ENCODE results near the gene ENSA.

ENSA gene

DNA sequence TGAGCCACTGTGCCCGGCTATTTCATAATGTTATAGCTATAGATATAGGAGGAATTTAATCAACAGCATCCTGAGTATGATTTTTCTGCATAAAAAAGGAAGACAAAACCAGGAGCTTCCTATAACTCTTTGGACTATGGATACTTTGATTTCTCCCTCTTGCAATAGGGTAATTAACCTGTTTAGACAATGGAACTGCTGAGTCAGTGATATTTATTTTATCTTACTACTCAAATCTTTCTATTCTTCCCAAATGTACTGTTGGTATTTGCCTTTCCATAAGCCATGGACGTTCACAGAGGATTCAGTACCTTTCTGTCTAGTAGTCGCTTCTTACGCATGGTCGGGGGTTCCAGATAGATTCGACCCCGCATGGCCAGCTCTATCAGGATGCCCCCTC lies 33.9 kb upstream of the ENSA start:
- no peak for TF ChIP-seq CREB1 (IDR thresholded peaks at IDR 0.05; ENCODE audit: low read depth)
- TF ChIP-seq RAD21 (IDR thresholded peaks at IDR 0.05; ENCODE audit: low read depth): no peak
- no peak for TF ChIP-seq TEAD4 (IDR thresholded peaks at IDR 0.05)
- no peak for TF ChIP-seq ZBTB7A (IDR thresholded peaks at IDR 0.05; ENCODE audit: low read depth)

DNA sequence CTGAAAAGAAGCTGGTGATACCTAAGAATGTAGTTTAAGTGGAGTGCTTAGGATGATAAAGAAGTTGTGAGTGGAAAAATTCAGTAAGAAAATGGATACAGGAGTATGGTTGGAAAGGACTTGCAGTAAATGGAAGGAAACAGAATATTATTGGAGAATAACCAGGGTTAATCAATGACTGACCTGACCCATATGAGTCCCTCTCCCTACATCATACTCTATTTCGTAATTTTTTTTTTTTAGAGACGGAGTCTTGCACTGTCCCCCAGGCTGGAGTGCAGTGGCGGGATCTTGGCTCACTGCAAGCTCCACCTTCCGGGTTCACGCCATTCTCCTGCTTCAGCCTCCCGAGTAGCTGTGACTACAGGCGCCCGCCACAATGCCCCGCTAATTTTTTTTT lies 33.4 kb upstream of the ENSA start:
- TF ChIP-seq, protein P1, sequence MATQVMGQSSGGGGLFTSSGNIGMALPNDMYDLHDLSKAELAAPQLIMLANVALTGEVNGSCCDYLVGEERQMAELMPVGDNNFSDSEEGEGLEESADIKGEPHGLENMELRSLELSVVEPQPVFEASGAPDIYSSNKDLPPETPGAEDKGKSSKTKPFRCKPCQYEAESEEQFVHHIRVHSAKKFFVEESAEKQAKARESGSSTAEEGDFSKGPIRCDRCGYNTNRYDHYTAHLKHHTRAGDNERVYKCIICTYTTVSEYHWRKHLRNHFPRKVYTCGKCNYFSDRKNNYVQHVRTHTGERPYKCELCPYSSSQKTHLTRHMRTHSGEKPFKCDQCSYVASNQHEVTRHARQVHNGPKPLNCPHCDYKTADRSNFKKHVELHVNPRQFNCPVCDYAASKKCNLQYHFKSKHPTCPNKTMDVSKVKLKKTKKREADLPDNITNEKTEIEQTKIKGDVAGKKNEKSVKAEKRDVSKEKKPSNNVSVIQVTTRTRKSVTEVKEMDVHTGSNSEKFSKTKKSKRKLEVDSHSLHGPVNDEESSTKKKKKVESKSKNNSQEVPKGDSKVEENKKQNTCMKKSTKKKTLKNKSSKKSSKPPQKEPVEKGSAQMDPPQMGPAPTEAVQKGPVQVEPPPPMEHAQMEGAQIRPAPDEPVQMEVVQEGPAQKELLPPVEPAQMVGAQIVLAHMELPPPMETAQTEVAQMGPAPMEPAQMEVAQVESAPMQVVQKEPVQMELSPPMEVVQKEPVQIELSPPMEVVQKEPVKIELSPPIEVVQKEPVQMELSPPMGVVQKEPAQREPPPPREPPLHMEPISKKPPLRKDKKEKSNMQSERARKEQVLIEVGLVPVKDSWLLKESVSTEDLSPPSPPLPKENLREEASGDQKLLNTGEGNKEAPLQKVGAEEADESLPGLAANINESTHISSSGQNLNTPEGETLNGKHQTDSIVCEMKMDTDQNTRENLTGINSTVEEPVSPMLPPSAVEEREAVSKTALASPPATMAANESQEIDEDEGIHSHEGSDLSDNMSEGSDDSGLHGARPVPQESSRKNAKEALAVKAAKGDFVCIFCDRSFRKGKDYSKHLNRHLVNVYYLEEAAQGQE (IDR thresholded peaks at IDR 0.05; ENCODE audit: low read depth): no peak
- no peak for TF ChIP-seq YY1 (IDR thresholded peaks at IDR 0.05; ENCODE audit: low read depth)
- TF ChIP-seq TCF12 (IDR thresholded peaks at IDR 0.05; ENCODE audit: low read depth): no peak

DNA sequence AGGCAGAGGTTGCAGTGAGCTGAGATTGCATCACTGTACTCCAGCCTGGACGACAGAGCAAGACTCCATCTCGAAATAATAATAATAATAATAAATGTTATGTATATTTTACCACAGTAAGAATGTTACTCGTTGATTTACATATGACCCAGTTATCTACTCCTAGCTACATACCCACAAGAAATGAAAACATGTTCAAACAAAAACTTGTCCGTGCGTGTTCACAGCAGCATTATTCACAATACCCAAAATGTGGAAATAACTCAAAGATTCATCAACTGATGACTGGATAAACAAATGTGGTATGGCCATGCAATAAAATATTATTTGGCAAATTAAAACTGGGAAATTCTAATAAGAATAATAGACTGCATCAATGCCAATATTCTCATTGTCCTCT lies 31.7 kb upstream of the ENSA start:
- TF ChIP-seq CREB1 (IDR thresholded peaks at IDR 0.05; ENCODE audit: low read depth) (no peak), NFIC (IDR thresholded peaks at IDR 0.05) (no peak), MAX (IDR thresholded peaks at IDR 0.05) (no peak), CEBPB (IDR thresholded peaks at IDR 0.05) (no peak), EGR1 (IDR thresholded peaks at IDR 0.05) (no peak), ZBTB7A (IDR thresholded peaks at IDR 0.05; ENCODE audit: low read depth) (no peak), RAD21 (IDR thresholded peaks at IDR 0.05; ENCODE audit: low read depth) (no peak), TEAD4 (IDR thresholded peaks at IDR 0.05) (no peak), EP300 (IDR thresholded peaks at IDR 0.05; ENCODE audit: borderline replicate concordance) (no peak), YY1 (IDR thresholded peaks at IDR 0.05; ENCODE audit: low read depth) (no peak), FOXM1 (IDR thresholded peaks at IDR 0.05; ENCODE audit: borderline replicate concordance, low read depth) (no peak), TCF12 (IDR thresholded peaks at IDR 0.05; ENCODE audit: low read depth) (no peak), TAF1 (IDR thresholded peaks at IDR 0.05; ENCODE audit: low read depth) (no peak)
- TF ChIP-seq, protein P2, sequence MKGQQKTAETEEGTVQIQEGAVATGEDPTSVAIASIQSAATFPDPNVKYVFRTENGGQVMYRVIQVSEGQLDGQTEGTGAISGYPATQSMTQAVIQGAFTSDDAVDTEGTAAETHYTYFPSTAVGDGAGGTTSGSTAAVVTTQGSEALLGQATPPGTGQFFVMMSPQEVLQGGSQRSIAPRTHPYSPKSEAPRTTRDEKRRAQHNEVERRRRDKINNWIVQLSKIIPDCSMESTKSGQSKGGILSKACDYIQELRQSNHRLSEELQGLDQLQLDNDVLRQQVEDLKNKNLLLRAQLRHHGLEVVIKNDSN (IDR thresholded peaks at IDR 0.05): no peak
- TF ChIP-seq, protein P1 (IDR thresholded peaks at IDR 0.05; ENCODE audit: low read depth): no peak

DNA sequence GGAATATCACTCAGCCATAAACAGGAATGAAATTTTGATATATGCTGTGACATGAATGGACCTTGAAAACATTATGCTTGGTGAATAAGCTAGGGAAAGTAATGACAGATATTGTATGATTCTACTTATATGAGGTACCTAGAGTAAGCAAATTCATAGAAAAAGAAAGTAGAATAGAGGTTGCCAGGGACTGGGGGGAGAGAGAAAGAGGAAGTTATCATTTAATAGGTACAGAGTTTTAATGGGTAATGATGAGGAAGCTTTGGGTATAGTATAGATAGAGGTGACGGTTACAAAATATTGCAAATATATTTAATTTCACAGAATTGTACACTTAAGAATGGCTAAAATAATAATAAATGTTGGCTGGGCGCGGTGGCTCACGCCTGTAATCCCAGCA lies 31.2 kb upstream of the ENSA start:
- TF ChIP-seq CREB1 (IDR thresholded peaks at IDR 0.05; ENCODE audit: low read depth) (no peak), EP300 (IDR thresholded peaks at IDR 0.05; ENCODE audit: borderline replicate concordance) (no peak), YY1 (IDR thresholded peaks at IDR 0.05; ENCODE audit: low read depth) (no peak), TEAD4 (IDR thresholded peaks at IDR 0.05) (no peak), FOXM1 (IDR thresholded peaks at IDR 0.05; ENCODE audit: borderline replicate concordance, low read depth) (no peak), TCF12 (IDR thresholded peaks at IDR 0.05; ENCODE audit: low read depth) (no peak), MAX (IDR thresholded peaks at IDR 0.05) (no peak), ZBTB7A (IDR thresholded peaks at IDR 0.05; ENCODE audit: low read depth) (no peak), NFIC (IDR thresholded peaks at IDR 0.05) (no peak)
- TF ChIP-seq, protein P2 (IDR thresholded peaks at IDR 0.05): no peak

DNA sequence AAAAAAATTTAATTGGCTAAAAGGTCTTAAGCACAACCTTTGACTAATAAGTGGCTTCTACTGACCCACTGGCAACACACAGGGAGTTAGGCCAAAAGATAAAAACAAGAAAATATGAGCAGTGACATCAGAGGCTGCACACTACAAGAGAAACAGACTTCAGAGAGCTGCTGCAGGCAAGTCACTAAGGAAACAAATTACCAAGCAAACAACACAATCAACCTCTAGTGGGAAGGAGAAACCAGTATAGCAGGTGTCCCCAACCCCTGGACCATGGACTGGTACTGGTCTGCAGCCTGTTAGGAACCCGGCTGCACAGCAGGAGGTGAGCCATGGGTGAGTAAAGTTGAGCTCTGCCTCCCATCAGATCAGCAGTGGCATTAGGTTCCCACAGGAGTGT lies 20.8 kb upstream of the ENSA start:
- TF ChIP-seq MAX (IDR thresholded peaks at IDR 0.05) (no peak), EGR1 (IDR thresholded peaks at IDR 0.05) (no peak), TCF12 (IDR thresholded peaks at IDR 0.05; ENCODE audit: low read depth) (no peak), TEAD4 (IDR thresholded peaks at IDR 0.05) (no peak), FOXM1 (IDR thresholded peaks at IDR 0.05; ENCODE audit: borderline replicate concordance, low read depth) (no peak), YY1 (IDR thresholded peaks at IDR 0.05; ENCODE audit: low read depth) (no peak), CEBPB (IDR thresholded peaks at IDR 0.05) (no peak), ZBTB7A (IDR thresholded peaks at IDR 0.05; ENCODE audit: low read depth) (no peak), TAF1 (IDR thresholded peaks at IDR 0.05; ENCODE audit: low read depth) (no peak), CREB1 (IDR thresholded peaks at IDR 0.05; ENCODE audit: low read depth) (no peak)
- TF ChIP-seq, protein P1 (IDR thresholded peaks at IDR 0.05; ENCODE audit: low read depth): no peak

All from Ishikawa (cell line).